GM15510 (cell line): Measurements from ENCODE around the gene IL1RL1.

Source experiments
- POLR2A ChIP-seq: IDR thresholded peaks from 3 replicates; pipeline ENCODE4 v1.6.1; 2011; ENCODE audit warnings: borderline replicate concordance; ENCODE audit not compliant: insufficient read length; ENCODE audit errors: extremely low read depth

The IL1RL1 gene

DNA sequence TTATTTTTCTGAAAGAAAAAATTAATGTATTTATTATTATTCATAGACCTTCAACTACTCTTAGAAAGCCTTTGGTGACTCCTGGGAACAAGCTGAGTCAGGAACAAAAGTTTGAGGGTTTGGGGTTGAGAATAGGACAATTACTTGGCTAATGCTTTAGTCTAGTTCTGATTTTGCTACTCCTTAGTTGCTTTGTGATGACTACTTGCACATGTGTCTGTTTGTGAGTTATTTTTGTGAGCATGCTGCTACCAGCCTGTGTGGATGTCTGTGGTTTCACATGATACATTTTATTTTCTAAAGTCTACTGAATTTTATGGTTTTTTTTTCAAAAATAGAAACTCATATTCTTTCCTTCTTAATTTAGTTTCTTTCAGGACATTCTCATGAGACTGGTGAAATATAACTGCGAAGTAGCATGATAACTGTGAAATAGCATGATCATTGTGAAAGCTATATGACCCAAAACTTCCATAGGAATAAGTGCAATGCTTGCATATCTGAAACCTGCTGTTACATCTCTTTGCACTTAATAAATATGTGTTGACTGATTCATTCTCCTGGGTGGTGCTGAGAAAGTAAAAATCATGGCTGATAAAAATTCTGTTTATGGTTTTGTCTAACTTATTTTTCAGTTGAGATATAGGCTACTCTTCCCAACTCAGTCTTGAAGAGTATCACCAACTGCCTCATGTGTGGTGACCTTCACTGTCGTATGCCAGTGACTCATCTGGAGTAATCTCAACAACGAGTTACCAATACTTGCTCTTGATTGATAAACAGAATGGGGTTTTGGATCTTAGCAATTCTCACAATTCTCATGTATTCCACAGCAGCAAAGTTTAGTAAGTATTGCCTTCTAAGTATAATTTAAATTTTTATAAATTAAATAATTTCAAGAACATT, 26.4 kb downstream of the IL1RL1 start:
- TF ChIP-seq POLR2A, result no peak

DNA sequence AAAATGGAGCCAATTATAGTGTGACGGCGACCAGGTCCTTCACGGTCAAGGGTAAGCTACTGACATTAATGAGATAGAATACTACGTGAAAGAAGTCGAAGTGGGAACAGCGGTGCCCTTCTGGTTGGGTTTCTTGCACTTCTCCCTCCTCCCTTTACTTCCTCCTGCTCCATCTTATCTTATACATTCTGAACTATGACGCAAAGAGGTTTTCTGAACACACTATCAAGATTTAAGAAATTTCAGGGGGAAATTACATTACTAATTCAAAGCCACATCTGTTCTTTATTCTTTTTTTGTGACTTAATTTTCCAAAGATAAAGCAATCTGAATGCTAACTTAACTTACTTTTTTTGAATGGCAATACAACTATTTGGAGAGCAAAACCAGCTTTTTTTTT, 29.4 kb downstream of the IL1RL1 start:
- no peak for TF ChIP-seq POLR2A

DNA sequence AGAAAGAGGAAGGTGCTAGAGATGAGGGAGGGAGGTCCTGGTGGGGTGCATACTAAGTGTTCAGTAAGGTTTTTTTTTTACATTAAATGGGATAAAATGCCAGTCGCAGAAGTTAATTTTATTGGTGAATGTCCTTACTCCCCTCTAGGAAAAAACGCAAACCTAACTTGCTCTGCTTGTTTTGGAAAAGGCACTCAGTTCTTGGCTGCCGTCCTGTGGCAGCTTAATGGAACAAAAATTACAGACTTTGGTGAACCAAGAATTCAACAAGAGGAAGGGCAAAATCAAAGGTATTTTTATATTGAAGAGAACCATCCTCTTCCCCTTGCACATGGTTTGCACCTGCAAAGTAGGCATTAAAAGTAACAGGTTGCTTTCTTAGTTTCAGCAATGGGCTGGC, 31.5 kb downstream of the IL1RL1 start:
- no peak for TF ChIP-seq POLR2A

DNA sequence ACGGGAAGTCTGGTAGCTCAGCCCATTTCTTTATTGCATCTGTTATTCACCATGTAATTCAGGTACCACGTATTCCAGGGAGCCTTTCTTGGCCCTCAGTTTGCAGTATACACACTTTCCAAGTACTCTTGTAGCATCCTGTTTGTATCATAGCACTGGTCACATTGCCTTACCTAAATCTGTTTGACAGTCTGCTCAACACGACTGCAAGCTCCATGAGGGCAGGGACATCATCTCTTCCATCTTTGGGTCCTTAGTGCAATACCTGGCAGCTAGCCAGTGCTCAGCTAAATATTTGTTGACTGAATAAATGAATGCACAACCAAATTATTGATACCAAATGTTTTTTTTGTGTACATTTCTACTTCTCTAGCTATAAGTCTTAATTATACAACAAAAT, 33.0 kb downstream of the IL1RL1 start:
- no peak for TF ChIP-seq POLR2A

DNA sequence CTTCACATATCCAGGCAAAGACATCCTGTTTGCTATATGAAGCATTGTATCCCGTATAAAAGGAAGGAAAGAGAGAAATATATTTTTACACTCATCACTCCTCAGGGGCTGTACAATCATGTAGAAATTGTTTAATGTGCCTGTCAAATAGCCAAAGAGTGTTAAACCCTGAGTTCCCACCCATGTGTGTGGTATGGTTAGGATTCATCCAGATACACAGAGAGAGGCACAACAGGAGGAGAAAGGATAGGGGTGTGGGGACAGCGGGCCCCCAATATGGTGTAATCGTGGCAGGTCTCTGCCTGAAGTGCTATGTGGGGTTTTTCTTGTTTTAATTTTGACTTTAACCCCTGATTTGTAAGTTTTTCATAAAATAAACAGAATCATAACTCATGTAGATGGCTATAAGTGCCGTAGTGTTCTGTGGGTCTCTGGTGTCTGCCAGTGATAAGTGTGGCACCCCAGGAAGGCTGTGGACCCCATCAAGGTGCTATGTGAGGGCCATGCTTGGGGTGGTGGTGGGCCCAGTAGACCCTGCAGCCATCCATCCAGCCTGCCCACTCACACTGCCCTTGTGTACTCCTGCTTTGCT, 34.1 kb downstream of the IL1RL1 start:
- TF ChIP-seq POLR2A, result no peak

DNA sequence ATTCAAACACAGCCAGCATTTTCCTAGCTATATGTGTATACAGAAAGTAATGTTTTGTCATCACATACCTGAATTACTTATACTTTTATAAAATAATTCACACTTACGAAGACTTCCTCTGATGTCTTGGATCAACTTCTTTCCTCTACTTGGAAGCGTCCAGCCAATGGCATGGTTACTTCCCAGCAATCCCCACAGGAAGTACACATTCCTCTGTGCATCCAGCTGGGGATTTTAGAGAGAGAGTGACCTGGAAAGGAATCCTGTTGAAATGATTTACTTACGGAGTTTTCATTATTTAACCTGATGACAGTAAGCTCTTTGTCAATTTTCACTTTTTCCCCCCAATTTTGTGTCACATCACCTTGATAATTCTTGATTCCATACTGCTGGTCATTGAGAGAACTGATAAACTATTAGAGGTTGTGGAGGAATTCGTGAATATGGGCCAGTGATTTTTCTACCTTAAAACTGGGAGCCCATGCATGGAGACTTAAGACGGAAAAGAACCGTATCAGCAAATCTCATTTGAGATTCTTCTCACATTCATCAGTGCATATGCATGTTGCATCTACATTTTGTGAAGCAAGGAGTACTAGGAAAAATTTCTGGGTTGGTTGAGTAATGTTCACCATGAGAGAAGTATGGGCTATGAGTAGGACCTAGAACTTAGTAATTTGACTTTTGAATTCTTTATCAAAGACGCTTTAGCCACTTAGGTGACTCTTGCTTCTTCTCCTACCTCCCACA, 35.2 kb downstream of the IL1RL1 start:
- TF ChIP-seq POLR2A, result no peak

DNA sequence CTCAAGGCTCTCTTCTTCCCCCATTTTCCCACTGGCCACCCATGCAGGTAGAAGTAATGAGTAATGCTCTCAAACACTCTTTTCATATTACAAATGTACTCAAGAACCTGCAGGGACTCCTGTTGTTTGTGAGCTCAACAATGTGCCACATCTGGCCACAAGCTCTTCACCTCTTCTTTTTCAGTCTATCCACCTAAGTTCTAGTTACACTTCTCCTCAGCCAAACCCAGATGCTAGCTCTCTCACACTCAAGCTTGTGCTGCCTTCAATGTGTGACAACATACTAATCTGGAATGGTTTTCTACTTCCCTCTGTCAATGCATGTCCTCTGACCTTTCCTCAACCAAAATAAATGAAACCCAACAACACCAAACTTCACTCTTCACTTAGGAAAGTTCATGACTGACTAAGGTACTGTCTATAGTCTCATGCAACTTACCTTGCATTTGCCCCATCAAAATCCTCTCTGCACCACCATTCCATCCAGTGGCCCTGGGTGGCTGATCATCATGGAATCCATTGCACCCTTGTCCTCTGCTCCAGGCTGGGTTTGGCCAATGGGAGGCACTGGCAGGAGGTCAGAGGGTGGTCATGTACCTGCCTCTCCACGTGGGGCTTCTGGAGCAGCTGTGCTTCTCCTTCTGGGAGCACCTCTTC, 38.9 kb downstream of the IL1RL1 start:
- TF ChIP-seq POLR2A, result no peak

DNA sequence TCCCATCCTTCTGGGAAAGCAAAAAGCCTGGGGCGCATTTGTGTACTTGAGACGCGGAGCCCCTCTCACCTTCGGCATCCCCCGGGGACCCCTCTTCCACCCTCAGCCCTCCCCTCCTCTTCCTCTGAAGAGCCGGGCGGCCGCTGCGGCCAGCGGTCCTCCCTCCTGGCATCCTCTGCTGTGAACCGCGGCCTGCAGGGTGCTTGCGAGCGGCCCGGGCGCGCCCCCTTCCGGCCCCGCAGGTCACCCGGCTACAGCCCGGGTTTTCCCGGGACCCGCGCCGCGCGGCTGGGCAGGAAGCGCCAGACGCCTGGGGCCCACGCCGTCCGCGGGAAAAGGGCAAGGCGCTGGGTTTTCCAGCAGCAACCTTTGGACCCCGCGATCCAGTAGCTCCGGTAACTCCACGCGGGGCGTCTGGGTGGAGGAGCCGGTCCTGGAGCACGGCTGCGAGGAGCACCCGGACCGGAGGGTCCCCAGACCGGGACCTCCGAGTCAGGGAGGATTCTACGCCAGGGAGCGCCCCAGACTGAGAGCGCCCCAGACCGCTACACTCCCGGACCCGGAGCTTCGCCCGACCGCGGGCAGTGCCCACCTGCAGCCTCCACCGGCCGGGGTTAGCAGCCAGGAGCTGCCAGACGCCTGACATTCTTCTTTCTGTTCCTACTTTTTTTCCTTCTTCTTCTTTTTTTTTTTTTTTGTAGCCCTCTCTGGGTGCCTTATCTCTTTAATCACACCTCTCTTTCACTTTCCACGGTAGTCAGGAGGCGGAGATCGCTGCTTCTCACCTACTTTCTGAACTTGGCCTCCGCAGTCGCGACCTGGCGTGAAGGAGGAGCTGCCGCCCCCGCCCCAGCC, 44.4 kb downstream of the IL1RL1 start, which contains the start of gene IL18R1:
IL18R1 (plus strand) TSS at position 271 of the 855 bp plus-strand sequence. CDS start 6,865 bp downstream, outside the sequence.
- TF ChIP-seq POLR2A, result peak; percentile 47

DNA sequence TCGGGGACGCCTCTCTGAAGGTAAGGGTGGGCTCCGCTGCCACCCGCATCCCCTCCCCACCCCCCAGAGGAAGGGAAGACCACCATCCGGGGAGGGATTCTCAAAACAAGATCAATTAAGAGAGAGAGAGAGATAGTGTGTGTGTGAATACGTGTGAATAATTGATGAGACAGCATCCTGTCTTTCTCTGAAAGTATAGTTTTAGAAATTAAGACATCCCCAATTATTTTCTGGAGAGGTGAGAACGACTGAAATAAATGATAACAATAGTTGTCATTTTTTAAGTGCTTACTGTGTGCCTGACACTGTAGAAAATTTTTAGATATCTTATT, 45.0 kb downstream of the IL1RL1 start:
- TF ChIP-seq POLR2A, result no peak

DNA sequence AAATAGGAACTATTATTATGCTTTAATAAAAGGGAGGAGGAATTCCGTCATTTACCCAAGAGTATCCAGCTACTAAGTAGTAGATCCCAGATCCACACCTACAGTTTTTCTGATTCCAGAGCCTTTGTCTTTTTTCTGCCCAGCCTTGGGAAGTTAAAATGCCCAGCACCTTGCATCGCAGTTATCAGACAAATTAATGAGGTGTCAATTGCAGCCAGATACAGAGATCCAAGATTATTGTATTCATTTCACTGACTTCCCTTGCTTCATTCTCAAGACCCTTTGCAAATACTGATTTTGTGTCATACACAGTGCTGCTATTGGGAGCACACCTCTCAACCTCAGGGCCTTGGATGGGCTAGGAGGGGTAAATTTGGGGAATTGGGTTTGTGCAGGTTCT, 45.4 kb downstream of the IL1RL1 start:
- TF ChIP-seq POLR2A, result no peak

DNA sequence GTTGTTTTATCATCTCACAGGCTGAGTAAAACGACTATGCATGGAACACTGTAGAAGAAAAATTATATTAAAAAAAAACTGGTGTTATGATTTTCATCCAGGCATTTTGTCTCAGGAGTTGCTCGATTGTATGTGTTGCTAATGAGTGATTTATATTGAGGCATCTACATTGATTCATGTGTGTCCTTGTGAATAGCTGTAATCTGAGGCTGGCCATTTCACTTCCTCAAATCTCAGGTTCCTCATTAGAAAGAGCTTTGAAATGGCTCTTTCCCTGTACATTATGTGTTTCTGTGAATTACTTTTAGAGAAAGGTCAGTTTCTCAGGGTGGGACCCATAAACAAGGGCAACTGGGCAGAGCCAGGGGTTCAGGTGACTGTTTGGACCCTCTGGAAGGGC, 46.6 kb downstream of the IL1RL1 start:
- TF ChIP-seq POLR2A, result no peak

DNA sequence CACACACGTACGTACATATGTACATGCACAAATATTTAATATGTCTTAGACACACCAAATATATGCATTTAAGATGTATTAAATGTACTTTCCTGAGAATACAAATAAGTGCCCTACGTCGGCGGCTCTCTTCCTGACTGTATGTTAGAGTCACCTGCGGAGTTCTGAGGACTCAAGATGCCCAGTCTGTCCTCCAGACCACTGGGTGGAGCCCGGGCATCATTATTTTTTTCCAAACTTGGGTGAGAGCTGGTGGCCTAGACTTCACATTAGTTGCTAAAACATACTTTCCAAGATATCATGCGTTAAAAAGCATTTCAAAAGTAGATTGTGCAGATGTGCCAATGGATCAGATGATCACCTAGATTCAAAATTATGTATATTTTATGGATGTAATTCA, 47.1 kb downstream of the IL1RL1 start:
- no peak for TF ChIP-seq POLR2A

DNA sequence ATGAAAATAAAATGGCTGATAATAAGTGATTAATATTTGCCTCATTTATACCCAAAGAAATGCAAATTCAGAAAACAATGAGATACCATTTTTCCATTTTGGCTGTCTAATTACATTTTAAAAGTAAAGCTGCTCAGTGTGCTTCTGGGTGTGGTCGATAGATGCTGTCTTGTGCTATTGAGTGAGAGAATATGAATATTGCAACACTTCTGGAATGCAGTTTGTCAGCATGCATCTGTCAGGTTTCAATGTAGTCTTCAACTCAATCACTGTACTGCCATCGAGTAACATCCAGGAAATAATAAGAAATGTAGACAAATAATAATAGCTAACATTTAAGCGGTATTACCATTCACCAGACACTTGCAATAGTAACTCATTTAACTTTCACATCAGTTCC, 48.2 kb downstream of the IL1RL1 start:
- no peak for TF ChIP-seq POLR2A

DNA sequence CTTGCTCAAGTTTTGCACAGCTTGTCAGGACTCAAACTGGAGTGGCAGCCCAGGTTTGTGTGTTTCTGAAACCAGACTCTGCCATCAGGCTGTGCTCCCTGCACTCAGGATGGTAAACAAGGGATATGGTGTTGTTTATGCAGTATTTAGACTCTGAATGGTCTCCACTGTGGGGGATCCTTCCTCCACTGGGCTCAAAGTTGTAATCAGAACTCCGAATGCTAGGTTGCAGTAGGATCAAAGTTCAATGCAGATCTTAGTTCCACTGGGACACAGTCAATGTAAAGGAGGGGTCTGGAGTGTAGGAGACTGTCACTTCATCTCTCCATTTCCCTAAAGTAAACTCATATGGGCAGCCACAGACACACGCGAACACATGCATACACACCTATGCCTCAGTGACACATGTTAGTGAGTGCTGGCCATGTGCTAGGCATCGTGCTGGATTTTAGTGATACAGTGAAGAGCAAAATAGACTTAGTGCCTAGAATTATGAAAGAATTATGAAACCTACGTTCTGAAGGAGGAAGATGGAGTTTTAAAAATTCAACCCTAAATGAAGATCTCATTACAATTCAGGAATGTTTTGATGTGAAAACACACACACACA, 50.4 kb downstream of the IL1RL1 start:
- TF ChIP-seq POLR2A, result no peak
